ENCODE data around the gene LRRC61. TPM values are rescaled to one million over a fixed set of nuclear protein-coding genes. Genes with fewer than 3 reads are reported as not detected.

The LRRC61 gene
- total RNA-seq, 4 donors from 2014 or later, result 7.1 to 25.1 (median 14.0) TPM

DNA sequence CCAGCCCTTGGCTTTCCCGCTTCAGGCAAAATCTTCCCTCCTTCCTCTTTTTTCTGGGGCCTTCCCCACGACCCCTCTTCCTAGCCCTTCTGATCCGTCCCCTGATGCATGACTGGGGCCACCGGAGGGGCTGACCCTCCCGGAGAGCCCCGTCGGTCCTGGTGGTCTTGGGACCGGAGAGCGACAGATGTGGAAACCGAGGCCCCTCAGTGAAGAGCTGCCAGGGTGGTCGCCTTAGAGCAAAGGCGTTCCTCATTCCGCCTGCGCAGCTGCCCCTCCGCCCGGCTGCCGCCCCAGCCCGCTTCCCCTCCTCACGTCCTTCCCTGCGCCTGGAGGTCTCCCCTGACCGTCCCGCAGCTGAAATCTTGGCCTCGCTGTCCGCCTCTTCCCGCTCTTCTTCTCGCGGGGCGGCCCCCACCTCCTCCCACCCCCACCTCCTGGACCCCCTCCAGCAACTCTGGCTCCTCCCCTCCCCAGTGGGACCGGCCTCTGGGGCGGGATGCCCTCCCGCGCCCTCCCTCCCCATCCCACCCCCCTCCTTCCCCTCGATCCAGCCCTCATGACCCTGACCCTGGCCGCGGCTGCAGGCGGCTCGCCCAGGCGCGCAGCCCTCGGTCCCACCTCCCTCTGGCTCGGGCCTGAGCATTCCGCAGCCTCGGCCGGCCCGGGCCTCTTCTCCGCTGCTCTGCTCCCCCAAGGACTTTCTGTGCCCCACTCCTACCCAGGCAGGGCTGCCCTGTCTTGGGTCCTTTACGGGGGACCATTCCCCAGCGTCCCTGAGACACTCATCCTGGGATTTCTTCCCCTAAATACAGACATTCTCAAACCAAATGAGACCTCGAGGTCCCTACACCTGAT lies 18.3 kb downstream of the LRRC61 start, which contains the start of gene RARRES2:
TSS of gene RARRES2 (minus strand) at position 367 of the 858 bp plus-strand sequence. CDS start 1,020 bp downstream, outside the sequence.
- Histone ChIP-seq H3K27me3 (no peaks in the 10 kb centered on the region), H3K4me1 (peaks cover 0 to 63% (median 30%) of the 10 kb centered on the region in 3 donors)
- TF ChIP-seq POLR2AphosphoS5 (IDR thresholded peaks at IDR 0.05) (peak; percentile 62), EP300 (IDR thresholded peaks at IDR 0.05) (no peak), POLR2A (IDR thresholded peaks at IDR 0.05) (peak in 1 of 2 donors; percentile 14)

DNA sequence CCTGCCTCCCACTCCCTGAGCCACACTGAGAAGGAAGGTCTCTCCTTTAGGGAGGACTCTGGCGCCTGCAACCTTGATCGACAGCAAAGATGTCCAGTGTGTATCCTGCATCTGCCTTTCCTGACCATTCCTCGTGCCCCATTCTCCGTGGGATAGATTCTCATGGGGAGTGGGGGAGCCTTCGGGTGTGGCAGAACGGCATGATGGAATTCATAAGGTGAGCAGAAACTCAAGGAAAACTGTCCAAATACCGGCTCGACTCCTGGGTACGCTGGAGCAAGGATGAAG lies 18.9 kb downstream of the LRRC61 start:
- H3K36me3 ChIP-seq, result peaks cover 0 to 19% of the 10 kb centered on the region in 2 donors
- WGBS, 2 donors (ENCODE audit: low coverage in 1 of 2), result 70% methylated on average over 2 of the region's 9 CpGs; no CpG with 5 or more reads in 1 of the 2 donors
- TF ChIP-seq POLR2A (IDR thresholded peaks at IDR 0.05) (no peak), POLR2AphosphoS5 (IDR thresholded peaks at IDR 0.05) (no peak), EP300 (IDR thresholded peaks at IDR 0.05) (no peak)
- TF ChIP-seq, protein P1, sequence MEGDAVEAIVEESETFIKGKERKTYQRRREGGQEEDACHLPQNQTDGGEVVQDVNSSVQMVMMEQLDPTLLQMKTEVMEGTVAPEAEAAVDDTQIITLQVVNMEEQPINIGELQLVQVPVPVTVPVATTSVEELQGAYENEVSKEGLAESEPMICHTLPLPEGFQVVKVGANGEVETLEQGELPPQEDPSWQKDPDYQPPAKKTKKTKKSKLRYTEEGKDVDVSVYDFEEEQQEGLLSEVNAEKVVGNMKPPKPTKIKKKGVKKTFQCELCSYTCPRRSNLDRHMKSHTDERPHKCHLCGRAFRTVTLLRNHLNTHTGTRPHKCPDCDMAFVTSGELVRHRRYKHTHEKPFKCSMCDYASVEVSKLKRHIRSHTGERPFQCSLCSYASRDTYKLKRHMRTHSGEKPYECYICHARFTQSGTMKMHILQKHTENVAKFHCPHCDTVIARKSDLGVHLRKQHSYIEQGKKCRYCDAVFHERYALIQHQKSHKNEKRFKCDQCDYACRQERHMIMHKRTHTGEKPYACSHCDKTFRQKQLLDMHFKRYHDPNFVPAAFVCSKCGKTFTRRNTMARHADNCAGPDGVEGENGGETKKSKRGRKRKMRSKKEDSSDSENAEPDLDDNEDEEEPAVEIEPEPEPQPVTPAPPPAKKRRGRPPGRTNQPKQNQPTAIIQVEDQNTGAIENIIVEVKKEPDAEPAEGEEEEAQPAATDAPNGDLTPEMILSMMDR (IDR thresholded peaks at IDR 0.05), result no peak
- peaks cover 0 to 57% (median 30%) of the 10 kb centered on the region in 3 donors for H3K4me1 ChIP-seq
- no peaks in the 10 kb centered on the region for H3K9me3 ChIP-seq
- H3K27ac ChIP-seq, result peak overlapping the region; percentile 54 to 93 (median 88)
- peak overlapping the region; percentile 58 to 72 for H3K4me3 ChIP-seq
- peak; percentile 17 for ATAC-seq
- no peaks in the 10 kb centered on the region for H3K27me3 ChIP-seq

More for the DNA sequence above, 18.3 kb downstream of the LRRC61 start, which contains the start of gene RARRES2:
- peak within 1 kb of the TSS; percentile 54 to 93 (median 88) for H3K27ac ChIP-seq
- H3K4me3 ChIP-seq, result peak within 1 kb of the TSS; percentile 58 to 72
- peaks cover 0 to 22% of the 10 kb centered on the region in 2 donors for H3K36me3 ChIP-seq
- ATAC-seq, result peak; percentile 85
- 4% methylated on average over 21 of the region's 49 CpGs; no CpG with 5 or more reads in 1 of the 2 donors for WGBS, 2 donors (ENCODE audit: low coverage in 1 of 2)
- H3K9me3 ChIP-seq, result no peaks in the 10 kb centered on the region

DNA sequence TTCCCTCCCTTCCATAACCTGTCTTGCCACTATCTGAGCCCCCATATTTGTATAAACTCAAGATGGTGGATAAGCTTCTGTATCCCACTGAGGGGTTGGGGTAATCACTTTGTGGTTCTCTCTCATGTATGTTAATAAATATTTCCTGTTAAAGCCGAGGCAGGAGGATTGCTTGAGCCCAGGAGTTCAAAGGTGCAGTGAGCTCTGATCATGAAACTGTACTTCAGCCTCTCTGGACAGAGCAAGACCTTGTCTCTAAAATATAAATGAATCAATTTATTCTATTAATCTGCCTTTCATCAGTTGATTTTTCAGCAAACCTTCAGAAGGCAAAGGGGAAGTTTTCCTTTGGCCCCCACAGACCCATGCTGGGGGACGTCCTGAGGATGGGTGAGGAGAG lies 20.1 kb downstream of the LRRC61 start:
- WGBS, 2 donors (ENCODE audit: low coverage in 1 of 2), result 64% methylated on average over 1 of the region's 2 CpGs; no CpG with 5 or more reads in 1 of the 2 donors
- H3K27ac ChIP-seq, result no peak overlapping the region

DNA sequence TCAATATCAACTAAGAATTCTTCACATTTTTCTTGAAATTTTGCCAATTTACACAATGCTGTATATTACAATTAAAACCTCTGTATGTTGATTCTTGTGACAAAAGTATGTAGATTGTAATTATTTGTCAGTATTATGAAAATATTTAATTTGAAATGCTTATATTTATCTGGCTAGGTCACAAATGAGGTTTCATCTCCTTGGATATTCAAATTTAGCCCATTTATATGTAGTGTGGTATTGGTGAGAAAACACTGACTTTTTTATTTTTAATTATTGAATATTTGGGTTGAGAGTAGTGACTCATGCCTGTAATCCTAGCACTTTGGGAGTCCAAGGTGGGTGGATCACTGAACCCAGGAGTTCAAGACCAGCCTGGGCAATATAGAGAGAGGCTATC lies 21.1 kb downstream of the LRRC61 start:
- Histone ChIP-seq H3K27me3 (no peaks in the 10 kb centered on the region), H3K36me3 (no peaks in the 10 kb centered on the region), H3K27ac (no peak overlapping the region), H3K4me1 (peaks cover 0 to 34% (median 11%) of the 10 kb centered on the region in 3 donors), H3K4me3 (no peak overlapping the region), H3K9me3 (no peaks in the 10 kb centered on the region)
- ATAC-seq, result no peak
- TF ChIP-seq POLR2A (IDR thresholded peaks at IDR 0.05) (no peak), EP300 (IDR thresholded peaks at IDR 0.05) (no peak), POLR2AphosphoS5 (IDR thresholded peaks at IDR 0.05) (no peak)
- TF ChIP-seq, protein P1 (IDR thresholded peaks at IDR 0.05), result no peak

More for the DNA sequence above, 20.1 kb downstream of the LRRC61 start:
- no peak overlapping the region for H3K4me3 ChIP-seq
- no peaks in the 10 kb centered on the region for H3K9me3 ChIP-seq
- peaks cover 0 to 7% of the 10 kb centered on the region in 2 donors for H3K36me3 ChIP-seq
- TF ChIP-seq POLR2A (IDR thresholded peaks at IDR 0.05) (no peak), POLR2AphosphoS5 (IDR thresholded peaks at IDR 0.05) (no peak), EP300 (IDR thresholded peaks at IDR 0.05) (no peak)
- TF ChIP-seq, protein P1 (IDR thresholded peaks at IDR 0.05), result no peak
- no peaks in the 10 kb centered on the region for H3K27me3 ChIP-seq
- H3K4me1 ChIP-seq, result peaks cover 0 to 45% (median 19%) of the 10 kb centered on the region in 3 donors
- no peak for ATAC-seq

DNA sequence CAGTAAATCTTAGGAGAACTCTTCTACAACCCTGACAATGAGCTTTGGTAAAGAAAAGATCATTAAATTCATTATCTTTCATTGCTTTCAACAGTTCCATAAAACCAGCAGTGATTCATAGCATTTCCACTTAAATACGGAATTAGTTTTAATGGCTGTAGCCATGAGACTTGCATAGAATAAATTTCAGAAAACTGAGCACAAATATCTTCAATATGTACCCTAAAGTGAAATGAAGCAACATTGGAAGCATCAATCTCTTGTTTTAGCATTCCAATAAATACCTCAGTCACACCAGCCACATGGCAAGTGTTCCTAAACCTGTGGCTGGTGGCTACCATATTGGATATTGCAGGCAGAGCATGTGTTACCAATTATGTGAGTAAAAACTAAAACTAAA lies 21.9 kb downstream of the LRRC61 start:
- no peak overlapping the region for H3K27ac ChIP-seq
- H3K27me3 ChIP-seq, result no peaks in the 10 kb centered on the region
- no peaks in the 10 kb centered on the region for H3K9me3 ChIP-seq
- TF ChIP-seq EP300 (IDR thresholded peaks at IDR 0.05), result no peak
- TF ChIP-seq, protein P1 (IDR thresholded peaks at IDR 0.05), result no peak
- no peak for TF ChIP-seq POLR2A (IDR thresholded peaks at IDR 0.05)
- TF ChIP-seq POLR2AphosphoS5 (IDR thresholded peaks at IDR 0.05), result no peak
- H3K36me3 ChIP-seq, result no peaks in the 10 kb centered on the region
- H3K4me1 ChIP-seq, result peaks cover 0 to 27% (median 6%) of the 10 kb centered on the region in 3 donors
- no peak overlapping the region for H3K4me3 ChIP-seq
- WGBS, 2 donors (ENCODE audit: low coverage in 1 of 2), result 78 to 82% methylated on average over 1 of the region's 1 CpG
- no peak for ATAC-seq

Data from gastroesophageal sphincter (tissue), 4 donors.